NOMO-1 treated with DMSO at 0.1 percent for 48 hours (cell line): ENCODE measurements around the gene EFCAB11.

Source experiments
- DNase-seq: peaks from one replicate; lab custom pipeline; 2025; ENCODE audit not compliant: unreplicated experiment; lab: John Stamatoyannopoulos, UW

Gene EFCAB11

DNA sequence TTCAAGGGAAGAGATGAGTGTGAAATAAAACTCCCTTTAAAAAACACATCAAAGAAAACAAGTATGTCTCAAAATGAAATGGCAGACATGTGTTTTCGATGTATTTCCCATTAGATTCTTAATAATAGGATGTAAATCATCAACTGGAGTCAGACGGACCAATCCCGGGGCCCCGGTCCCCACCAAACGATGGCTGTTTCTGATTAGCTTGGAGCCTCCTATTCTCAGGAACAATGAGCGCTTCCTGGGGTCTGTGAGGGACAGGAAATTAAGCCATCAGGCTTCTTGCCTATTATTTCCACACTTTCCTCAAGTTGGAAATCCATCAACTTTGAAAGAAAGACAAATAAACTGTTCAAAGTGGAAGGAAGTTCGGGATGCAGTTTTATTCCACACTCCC, 179.4 kb downstream of the EFCAB11 start:
- DNase-seq = no peak

DNA sequence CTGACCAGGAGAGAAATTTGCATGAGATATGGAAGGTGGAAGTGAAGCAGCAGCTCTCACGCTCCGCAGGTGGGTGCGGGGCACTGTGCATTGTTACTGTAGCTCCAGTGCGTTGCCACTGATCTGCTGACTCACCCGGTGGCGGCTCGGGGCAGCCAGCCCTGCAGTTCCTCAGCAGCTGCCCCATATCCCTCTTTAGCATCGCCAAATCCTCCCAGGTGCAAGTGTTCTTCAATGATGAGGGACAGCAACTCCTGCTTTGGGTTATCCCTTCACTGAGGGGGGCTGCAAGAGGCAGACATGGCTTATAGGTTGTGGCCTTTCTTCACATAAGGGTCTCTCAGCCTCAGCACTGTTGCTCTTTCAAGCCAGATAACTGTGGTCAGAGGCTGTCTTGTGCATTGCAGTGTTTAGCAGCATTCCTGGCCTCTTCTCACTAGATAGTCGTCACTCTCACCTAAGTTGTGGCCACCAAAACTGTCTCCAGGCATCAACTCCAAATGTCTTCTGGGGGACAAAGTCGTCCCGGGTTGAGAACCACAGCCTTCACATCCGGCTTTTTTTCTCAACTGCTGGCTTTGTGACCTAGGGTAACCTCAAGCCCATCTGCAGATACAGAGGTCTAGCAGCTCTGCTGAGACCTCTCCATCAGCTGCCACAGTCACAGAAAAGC, 180.8 kb downstream of the EFCAB11 start:
- DNase-seq = peak; percentile 80

DNA sequence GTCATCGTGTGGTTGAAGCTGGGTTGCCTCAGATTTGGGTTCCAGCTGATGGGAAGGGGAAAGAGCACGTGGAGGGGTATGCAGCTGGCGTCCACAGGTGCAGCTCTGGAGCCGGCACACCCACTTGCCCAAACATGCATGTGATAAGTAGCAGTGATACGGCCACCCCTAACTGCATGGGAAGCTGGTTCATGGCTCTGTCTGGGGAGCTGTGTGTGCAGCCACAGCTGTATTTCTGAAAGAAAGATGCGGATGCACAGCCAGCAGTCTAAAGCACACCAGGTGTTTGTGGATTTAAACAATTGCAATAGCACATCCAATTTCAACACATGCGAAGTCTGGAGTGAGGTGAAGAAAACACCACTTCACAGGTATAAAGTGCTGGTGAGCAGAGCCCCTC, 181.4 kb downstream of the EFCAB11 start:
- no peak for DNase-seq

DNA sequence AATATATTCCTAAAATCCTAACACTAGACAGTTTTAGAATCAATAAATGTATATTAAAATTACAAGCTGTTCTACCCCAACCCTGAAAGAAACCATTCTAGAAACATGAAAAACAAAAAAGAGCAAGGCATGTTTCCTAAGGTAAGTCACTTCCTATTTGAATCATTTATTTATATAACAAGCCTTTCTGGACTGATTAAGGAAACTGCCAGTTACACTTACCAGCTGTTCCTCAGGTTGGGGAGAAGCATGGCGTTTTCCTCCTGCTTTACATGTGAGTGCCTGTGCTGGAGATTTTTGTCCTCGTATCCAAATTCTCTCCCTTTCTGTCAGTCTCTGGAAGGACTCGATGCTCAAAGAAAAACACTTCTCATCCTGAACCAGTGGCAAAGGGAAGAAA, 183.3 kb downstream of the EFCAB11 start:
- no peak for DNase-seq

DNA sequence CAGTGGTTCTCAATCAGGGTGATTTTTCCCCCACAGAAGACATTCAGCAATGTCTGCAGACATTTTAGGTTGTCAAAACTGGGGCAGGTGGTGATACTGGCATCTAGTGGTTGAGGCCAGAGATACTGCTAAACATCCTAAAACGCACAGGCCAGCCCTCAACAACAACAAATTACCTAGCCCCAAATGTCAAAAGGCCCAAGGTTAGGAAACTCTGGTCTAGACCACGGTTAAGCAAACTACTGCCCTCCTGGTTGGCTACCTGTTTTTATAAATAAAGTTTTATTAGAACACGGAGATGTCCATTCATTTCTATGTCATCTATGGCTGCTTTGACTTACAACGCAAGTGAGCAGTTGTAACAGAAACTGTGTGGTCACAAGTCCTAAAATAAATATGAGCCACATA, 186.7 kb downstream of the EFCAB11 start:
- DNase-seq = peak; percentile 63

DNA sequence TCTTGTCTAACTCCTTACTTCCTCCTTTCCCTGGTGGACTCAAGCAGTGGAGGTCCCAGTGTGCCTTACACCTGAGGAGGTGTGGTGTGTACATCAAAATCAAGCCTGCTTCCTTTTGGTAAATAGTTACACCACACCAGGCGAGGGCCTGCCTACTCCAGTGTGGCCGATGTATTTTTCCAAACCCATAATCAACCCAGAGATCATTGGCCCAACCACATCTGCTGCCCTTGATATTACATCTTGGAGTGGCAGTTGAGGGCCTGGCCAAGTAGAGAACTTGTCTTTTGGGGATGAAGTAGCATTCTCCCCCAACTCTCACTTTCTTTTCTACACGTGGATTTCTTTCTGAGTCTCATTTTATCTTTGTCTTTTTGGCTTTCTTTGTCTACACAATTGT, 187.4 kb downstream of the EFCAB11 start:
- DNase-seq = no peak

DNA sequence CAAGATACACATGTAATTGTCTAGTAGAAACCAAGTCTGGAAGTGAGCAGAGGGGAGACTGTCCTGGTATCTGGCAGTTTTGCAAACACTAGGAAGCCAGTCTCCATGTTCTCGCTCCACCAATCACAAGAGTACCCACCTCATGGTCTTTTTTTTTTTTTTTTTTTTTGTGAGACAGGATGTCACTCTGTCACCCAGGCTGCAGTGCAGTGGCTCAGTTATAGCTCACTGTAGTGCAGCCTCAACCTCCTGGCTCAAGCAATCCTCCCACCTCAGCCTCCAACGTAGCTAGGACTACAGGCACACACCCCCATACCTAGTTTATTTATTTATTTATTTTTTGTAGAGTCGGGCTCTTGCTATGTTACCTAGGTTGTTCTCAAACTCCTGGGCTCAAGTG, 189.2 kb downstream of the EFCAB11 start:
- DNase-seq = no peak

DNA sequence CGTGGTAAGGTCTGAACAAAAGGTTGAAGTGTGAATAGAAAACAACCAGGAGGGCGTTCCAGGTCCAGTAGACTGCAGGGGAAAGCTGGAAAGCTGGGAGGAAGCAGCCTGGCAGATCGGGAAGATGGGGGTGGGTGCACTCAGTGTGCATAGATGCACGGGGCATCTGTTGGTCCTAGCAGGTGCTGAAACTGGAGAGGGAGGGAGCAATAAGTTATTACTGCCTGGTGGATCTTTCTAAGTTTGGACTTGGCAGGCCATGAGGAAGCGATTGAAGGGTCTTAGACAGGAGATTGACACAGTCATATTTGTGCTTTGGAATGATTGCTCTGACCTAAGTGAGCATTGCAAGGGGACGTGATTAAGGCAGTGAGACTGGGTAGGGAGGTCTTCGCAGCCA, 194.4 kb downstream of the EFCAB11 start:
- no peak for DNase-seq

DNA sequence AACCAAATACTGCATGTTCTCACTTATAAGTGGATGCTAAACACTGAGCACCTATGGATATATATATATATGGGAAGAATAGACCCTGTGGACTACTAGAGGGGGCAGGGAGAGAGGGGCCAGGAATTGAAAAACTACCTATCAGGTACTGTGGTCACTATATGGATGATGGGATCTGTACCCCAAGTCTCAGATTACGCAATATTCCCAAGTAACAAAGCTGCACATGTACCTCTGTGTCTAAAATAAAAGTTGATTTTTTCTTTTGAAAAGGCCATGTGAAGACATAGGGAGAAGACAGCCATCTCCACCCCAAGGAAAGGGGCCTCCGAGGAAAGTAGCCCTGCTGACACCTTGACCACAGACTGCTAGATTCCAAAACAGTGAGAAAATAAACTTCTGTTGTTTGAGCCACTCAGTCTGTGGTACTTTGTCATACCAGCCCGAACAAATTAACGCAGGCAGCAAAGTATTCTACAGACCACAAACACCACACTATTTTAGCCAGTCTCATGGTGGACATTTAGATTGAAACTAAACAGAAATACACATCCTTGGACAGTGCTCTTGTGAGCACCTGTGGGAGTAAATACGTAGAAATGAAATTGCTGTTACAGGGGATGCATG, 197.1 kb downstream of the EFCAB11 start:
- no peak for DNase-seq

DNA sequence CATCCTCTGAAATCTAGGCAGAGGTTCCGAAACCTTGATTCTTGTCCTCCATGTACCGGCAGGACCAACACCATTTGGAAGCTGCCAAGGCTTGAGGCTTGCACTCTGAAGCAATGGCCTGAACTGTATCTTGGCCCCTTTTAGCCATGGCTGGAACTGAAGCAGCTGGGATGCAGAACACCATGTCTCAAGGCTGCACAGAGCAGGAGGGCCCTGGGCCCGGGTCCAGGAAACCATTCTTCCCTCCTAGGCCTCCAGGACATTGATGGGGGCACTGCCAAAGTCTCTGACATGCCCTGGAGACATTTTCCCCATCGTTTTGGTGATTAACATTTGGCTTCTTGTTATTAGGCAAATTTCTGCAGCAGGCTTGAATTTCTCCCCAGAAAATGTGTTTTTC, 198.7 kb downstream of the EFCAB11 start:
- DNase-seq = no peak

DNA sequence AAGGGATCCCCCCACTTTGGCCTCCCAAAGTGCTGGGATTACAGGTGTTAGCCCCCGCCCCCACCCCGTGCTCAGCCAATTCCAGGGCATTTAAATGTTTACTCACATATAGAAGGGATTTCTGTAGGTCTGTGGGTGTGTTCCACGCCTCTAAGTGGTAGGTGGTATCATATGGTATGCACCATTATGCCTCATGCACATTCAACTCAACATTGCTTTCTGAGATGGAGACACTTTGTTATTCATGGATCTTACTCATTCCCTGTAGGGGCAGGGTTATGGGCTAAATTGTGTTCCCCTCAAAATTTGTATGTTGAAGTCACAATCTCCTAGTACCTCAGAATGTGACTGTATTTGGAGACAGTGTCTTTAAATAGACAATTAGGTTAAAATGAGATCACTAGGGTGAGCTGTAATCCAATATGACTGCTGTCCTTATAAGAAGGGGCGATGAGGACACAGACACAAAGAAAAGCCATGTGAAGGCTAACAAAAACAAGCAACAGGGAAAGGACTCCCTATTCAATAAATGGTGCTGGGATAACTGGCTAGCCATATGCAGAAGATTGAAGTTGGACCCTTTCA, 200.6 kb downstream of the EFCAB11 start:
- no peak for DNase-seq

DNA sequence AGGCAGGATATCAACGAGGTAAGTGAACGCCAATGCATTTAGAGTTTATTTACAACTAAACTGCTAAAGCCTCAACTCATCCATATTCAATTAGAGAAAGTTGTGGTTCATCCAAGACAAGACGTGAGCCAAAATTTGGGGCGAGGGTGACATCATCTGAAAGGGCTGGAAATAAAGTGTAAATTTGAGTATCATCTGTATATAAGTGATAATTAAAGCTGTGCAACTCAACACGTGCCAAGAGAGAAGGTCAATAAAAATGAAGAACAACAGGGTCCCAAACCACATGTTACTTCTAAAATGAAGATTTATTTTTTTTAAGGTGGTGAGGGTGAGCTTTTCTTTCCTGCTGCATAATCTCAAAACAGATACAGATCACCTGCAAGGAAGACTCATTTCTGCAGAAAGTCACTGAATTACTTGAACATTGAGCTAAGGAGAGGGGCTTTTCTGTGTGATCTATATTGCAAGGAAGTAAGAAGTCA, 203.6 kb downstream of the EFCAB11 start:
- DNase-seq = no peak

DNA sequence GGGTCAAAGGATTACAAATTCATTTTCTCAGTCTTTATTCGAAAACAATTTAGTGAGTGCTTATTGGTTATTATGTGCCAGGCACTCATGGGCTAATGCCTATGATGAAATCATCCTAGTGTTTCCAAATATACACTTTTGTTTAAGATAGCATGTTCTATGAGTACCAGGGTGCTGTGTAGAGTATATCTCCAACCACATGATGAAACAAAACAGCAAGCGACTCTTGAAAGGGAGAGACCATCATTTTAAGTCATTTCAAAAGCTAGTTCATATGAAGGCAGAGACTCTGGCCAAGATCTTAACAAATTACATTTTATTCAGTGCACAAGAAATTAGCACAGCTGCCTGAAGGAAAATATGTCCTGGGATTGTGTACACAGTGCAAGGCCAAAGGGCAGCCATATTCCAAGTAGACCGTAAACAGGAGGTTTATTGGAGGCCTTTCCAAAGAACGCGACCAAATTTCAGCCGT, 204.2 kb downstream of the EFCAB11 start:
- peak; percentile 49 for DNase-seq

DNA sequence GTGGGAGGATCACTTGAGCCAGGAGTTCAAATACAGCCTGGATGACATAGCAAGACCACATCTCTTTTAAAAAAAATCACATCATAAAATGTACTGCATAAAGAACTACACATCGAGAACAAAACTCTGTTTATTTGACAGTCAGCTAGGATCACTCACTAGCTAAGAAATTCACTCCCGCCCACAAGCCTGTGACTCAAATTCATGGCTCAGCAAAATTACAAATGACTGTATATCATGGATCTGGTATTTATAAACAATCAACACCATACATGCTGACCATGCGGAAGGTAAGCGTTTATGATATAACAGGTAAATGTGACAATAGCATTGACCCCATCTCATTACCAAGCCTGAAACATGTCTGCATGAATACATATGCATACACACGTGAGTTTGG, 206.5 kb downstream of the EFCAB11 start:
- DNase-seq = no peak

DNA sequence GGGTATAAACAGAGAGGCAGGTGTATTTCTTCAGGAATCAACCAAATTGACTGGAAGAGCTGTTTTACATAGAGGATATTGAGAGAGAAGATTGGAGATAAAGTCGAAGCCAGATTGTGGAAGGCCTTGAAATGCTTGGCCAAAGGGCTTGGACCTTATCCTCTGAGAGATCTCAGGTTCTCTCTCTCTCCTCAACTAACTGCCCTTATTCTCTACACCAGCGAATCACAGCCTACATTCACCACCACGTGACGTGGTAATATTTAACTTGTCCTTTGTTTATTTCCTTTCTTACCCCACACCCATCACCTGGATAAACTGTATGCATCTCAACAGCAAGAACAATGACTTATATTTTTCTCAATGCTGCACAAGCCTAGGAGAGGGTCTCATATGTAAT, 207.4 kb downstream of the EFCAB11 start:
- no peak for DNase-seq

DNA sequence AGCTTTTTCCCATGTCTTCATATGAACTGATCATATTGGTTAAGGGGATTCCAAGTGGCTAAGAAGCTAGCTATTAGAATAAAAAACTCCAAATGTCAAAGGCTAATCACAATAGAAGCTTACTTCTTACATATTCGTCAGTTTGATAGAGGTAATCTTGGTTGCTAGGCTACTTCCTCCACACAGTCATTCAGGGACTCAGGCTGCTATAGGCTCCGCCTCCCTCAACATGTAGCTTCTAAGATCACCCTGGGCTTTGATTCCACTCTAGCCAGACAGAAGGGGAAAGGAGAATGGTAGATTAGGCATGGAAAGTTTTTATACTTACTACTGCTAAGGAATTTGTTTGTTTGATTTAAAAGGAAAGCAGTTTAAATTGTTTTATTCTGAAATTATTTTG, 207.9 kb downstream of the EFCAB11 start:
- no peak for DNase-seq

DNA sequence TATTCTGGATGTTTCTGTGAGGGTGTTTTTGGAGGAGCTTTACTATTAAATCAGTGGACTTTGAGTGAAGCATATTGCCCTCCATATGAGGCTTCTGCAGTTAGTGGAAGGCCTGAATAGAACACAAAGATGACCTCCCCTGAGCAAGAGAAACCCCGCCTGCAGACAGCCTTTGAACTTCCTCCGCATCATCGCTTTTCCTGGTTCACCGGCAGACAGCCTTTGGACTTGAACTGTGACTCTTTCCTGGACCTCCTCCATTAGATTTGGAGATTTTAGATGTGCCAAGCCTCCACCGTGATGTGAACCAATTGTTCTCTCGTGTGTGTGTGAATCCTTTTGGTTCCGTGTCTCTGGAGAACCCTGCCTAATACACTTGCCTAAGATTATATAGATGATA, 208.4 kb downstream of the EFCAB11 start:
- DNase-seq = no peak
